Right lobe of liver (tissue), 6 donors: ENCODE results near the gene SUSD5. TPM values are rescaled to one million over a fixed set of nuclear protein-coding genes. Genes with fewer than 3 reads are reported as not detected.

Source experiments
- ATAC-seq, 4 donors: fragments of 200-7000 bp; cut with Tn5 transposase; one replicate each; pipeline ENCODE4 v1.9.1; 2020; ENCODE audit warnings: mild to moderate bottlenecking in 4 of 4, moderate library complexity in 4 of 4
- DNase-seq, 3 donors: peaks; one replicate each; pipeline ENCODE4 v3.0.0-alpha.2; 2020
- H3K27ac ChIP-seq, 3 donors: fragments of 200-600 bp; one replicate each; pipeline ENCODE4 v1.8.0; 2022
- H3K27me3 ChIP-seq, 2 donors: fragments of 200-600 bp; one replicate each; pipeline ENCODE4 v1.8.0; 2022
- H3K36me3 ChIP-seq, 4 donors: fragments of 200-600 bp; sonication (generic) in 1 of 4; one replicate each; pipeline versions ENCODE4 v1.5.1 to v1.8.0; 2017 to 2022; ENCODE audit warnings: control low read depth in 1 of 4
- H3K4me1 ChIP-seq, 4 donors: fragments of 200-600 bp; sonication (generic) in 1 of 4; one replicate each; pipeline versions ENCODE4 v1.5.1 to v1.8.0; 2017 to 2022; ENCODE audit warnings: control low read depth in 1 of 4
- H3K4me3 ChIP-seq, 3 donors: fragments of 200-600 bp; one replicate each; pipeline ENCODE4 v1.8.0; 2022
- H3K9me3 ChIP-seq, 4 donors: fragments of 200-600 bp; sonication (generic) in 1 of 4; one replicate each; pipeline versions ENCODE4 v1.5.1 to v1.8.0; 2017 to 2022; ENCODE audit warnings: control low read depth in 1 of 4
- CTCF ChIP-seq, 4 donors: fragments of 200-600 bp in 3 of 4; fragments of 450-650 bp in 1 of 4; IDR thresholded peaks; one replicate each; pipeline versions ENCODE4 v1.5.1 to v1.8.0; 2016 to 2022; ENCODE audit warnings: antibody characterized with exemption in 4 of 4, mild to moderate bottlenecking in 2 of 4
- POLR2A ChIP-seq: fragments of 450-650 bp; IDR thresholded peaks from one replicate; pipeline ENCODE4 v1.6.1; 2017; ENCODE audit warnings: antibody characterized with exemption, mild to moderate bottlenecking
- WGBS: methylation state at CpG from one replicate; pipeline ENCODE4 v1.1.6; 2018; ENCODE audit warnings: low coverage, low lambda C conversion rate; ENCODE audit not compliant: insufficient coverage; ENCODE audit errors: missing lambda C conversion rate; 5-methylcytosine and 5-hydroxymethylcytosine counted together
- intact Hi-C, 2 donors: fragments of 100-400 bp; cut with DNase I; formaldehyde crosslinking; loops; one replicate each; pipeline versions ENCODE4 v1.11.2 to v1.14.1; 2022
- total RNA-seq, 6 experiments: library from RNA; depleted of rRNA in 2 of 6; stranded (reverse); fragments of >200 nt in 2 of 6; fragmentation: NEBNext Ultra II Directional in 3 of 6; extraction: Animal tissue kit (Norgen Biotek cat#: 25700) in 3 of 6; gene quantifications; one replicate each; pipeline versions ENCODE4 v1.1.0 to v1.2.4, GENCODE V29; 2016 to 2023
- donor health status: DM: no; HTN: yes; CAD: no.
- donor health status: DM: no; HTN: no; CAD: no.
- donor health status: DM: no; HTN: no; CAD: no.
- donor health status: DM: no; HTN: yes; CAD: no.
- donor health status: DM: no; HTN: yes; CAD: no.

The SUSD5 gene
- total RNA-seq, 6 experiments from 2014 or later, result 0.05 to 0.20 (median 0.16) TPM; not detected in 2

GRCh38 chr3:33219175-33219487 is 521 bp upstream of the SUSD5 start:
- TF ChIP-seq CTCF (IDR thresholded peaks at IDR 0.05), result no peak
- no peak for TF ChIP-seq POLR2A
- Histone ChIP-seq H3K36me3 (no peaks in the 10 kb centered on the region), H3K4me1 (peaks cover 0 to 12% (median 0%) of the 10 kb centered on the region in 4 donors), H3K9me3 (no peaks in the 10 kb centered on the region), H3K4me3 (peak overlapping the region in 1 of 3 donors; percentile 10), H3K27ac (no peak overlapping the region), H3K27me3 (peaks cover 4 to 11% of the 10 kb centered on the region in 2 donors)
- DNase-seq, result no peak
- intact Hi-C loops, result no loop called here
- 12% methylated on average over 9 of the region's 15 CpGs for WGBS
- no peak for ATAC-seq

GRCh38 chr3:33217866-33218445 is 654 bp downstream of the SUSD5 start:
- WGBS, result 4% methylated on average over 19 of the region's 19 CpGs
- Histone ChIP-seq H3K4me1 (peaks cover 0 to 12% (median 0%) of the 10 kb centered on the region in 4 donors), H3K4me3 (peak overlapping the region in 1 of 3 donors; percentile 10), H3K9me3 (no peaks in the 10 kb centered on the region), H3K27me3 (peaks cover 4 to 11% of the 10 kb centered on the region in 2 donors), H3K27ac (no peak overlapping the region), H3K36me3 (no peaks in the 10 kb centered on the region)
- TF ChIP-seq CTCF (IDR thresholded peaks at IDR 0.05) (no peak), POLR2A (no peak)
- no peak for ATAC-seq
- intact Hi-C loops, result no loop called here
- no peak for DNase-seq

GRCh38 chr3:33215739-33216138 is 2.9 kb downstream of the SUSD5 start:
- no peak for DNase-seq
- TF ChIP-seq CTCF (IDR thresholded peaks at IDR 0.05) (no peak), POLR2A (no peak)
- H3K27ac ChIP-seq, result no peak overlapping the region
- 51% methylated on average over 3 of the region's 3 CpGs for WGBS
- intact Hi-C loops, result no loop called here
- no peaks in the 10 kb centered on the region for H3K36me3 ChIP-seq
- H3K4me3 ChIP-seq, result no peak overlapping the region
- H3K9me3 ChIP-seq, result no peaks in the 10 kb centered on the region
- peaks cover 0 to 12% (median 0%) of the 10 kb centered on the region in 4 donors for H3K4me1 ChIP-seq
- peaks cover 4 to 11% of the 10 kb centered on the region in 2 donors for H3K27me3 ChIP-seq
- no peak for ATAC-seq

DNA sequence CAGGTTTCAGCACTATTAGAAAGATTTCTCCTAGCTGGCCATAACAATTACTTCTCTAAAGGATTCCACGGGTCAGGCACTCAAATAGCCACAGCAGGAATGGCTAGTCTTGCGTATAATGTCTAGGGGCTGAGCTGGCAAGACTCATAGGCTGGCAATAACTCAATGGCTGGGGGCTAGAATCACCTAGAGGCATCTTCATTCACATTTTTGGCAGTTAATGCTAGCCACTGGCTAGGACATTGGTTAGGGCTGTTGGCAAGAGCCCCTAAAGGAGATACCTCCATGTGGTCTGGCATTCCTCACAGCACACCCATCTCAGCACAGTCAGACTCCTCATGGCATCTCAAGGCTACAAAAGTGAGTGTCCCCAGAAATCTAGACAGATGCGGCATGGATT is 6.2 kb downstream of the SUSD5 start:
- ATAC-seq (no peak), DNase-seq (no peak)
- H3K27ac ChIP-seq, result no peak overlapping the region
- no peaks in the 10 kb centered on the region for H3K27me3 ChIP-seq
- no peak overlapping the region for H3K4me3 ChIP-seq
- no peaks in the 10 kb centered on the region for H3K36me3 ChIP-seq
- 88% methylated on average over 3 of the region's 3 CpGs for WGBS
- no peaks in the 10 kb centered on the region for H3K4me1 ChIP-seq
- no peaks in the 10 kb centered on the region for H3K9me3 ChIP-seq
- no peak for TF ChIP-seq POLR2A
- no peak for TF ChIP-seq CTCF (IDR thresholded peaks at IDR 0.05)
- intact Hi-C loops, result no loop called here

- no peaks in the 10 kb centered on the region for H3K9me3 ChIP-seq
- ATAC-seq (no peak), DNase-seq (no peak)
- TF ChIP-seq CTCF (IDR thresholded peaks at IDR 0.05) (no peak), POLR2A (no peak)
- H3K27me3 ChIP-seq, result no peaks in the 10 kb centered on the region
- no peak overlapping the region for H3K4me3 ChIP-seq
- H3K36me3 ChIP-seq, result no peaks in the 10 kb centered on the region
- 58% methylated on average over 1 of the region's 1 CpG for WGBS
- H3K27ac ChIP-seq, result no peak overlapping the region
- intact Hi-C loops, result no loop called here
- no peaks in the 10 kb centered on the region for H3K4me1 ChIP-seq
Measured at GRCh38 chr3:33211444-33211843, 7.2 kb downstream of the SUSD5 start.
